AG09309 (cell line): ENCODE measurements around the gene HPS1.

Source experiments
- DNase-seq: peaks from one replicate; pipeline ENCODE4 v3.0.0-alpha.2; 2010; ENCODE audit warnings: low read depth
- H3K4me3 ChIP-seq: 2 replicates; pipeline ENCODE4 v1.5.1; 2011; ENCODE audit warnings: mild to moderate bottlenecking, low read depth, low read length, moderate library complexity; ENCODE audit not compliant: control insufficient read depth
- CTCF ChIP-seq: IDR thresholded peaks from 2 replicates; pipeline ENCODE4 v1.5.1; 2011; ENCODE audit warnings: mild to moderate bottlenecking, low read depth, low read length, inconsistent platforms; ENCODE audit not compliant: insufficient read depth, control insufficient read depth; ENCODE audit errors: missing control alignments

The HPS1 gene

GRCh38 chr10:98474628-98475027 is 27.9 kb upstream of the HPS1 start:
- no peak overlapping the region for H3K4me3 ChIP-seq
- DNase-seq: no peak
- no peak for TF ChIP-seq CTCF

GRCh38 chr10:98472196-98472595 is 25.5 kb upstream of the HPS1 start:
- H3K4me3 ChIP-seq: no peak overlapping the region
- DNase-seq: no peak

GRCh38 chr10:98470850-98471249 is 24.1 kb upstream of the HPS1 start:
- no peak for TF ChIP-seq CTCF
- no peak for DNase-seq
- no peak overlapping the region for H3K4me3 ChIP-seq

More at GRCh38 chr10:98472196-98472595, 25.5 kb upstream of the HPS1 start:
- TF ChIP-seq CTCF: no peak

- DNase-seq: no peak
- no peak for TF ChIP-seq CTCF
- H3K4me3 ChIP-seq: no peak overlapping the region
Measured at GRCh38 chr10:98469001-98469931, 22.5 kb upstream of the HPS1 start.

GRCh38 chr10:98467506-98468318 is 21.0 kb upstream of the HPS1 start:
- DNase-seq: peak; percentile 55
- TF ChIP-seq CTCF: peak; percentile 92
- peak overlapping the region; percentile 41 for H3K4me3 ChIP-seq

- H3K4me3 ChIP-seq: no peak overlapping the region
- no peak for TF ChIP-seq CTCF
- DNase-seq: no peak
Measured at GRCh38 chr10:98466861-98467505, 20.2 kb upstream of the HPS1 start.
